ENCODE data around the gene RETREG3.
"Not testable (repeated sequence)": the region's sequence is repeated elsewhere in the genome, so short reads cannot be mapped to it uniquely, and the experiment has no call there.

Gene RETREG3

GRCh38 chr17:42609182-42609813 is at the start of gene RETREG3, which contains the start of gene TUBG1:
Gene RETREG3 (minus strand): TSS chr17:42609374. CDS start chr17:42609324, 50 bp downstream.
Gene TUBG1 (plus strand): TSS chr17:42609683. CDS start chr17:42609738, 55 bp downstream.
- DNase-seq, result peak; percentile 100

- no peak for DNase-seq
These were observed 48.8 kb upstream of the RETREG3 start for GRCh38 chr17:42657824-42658588.

GRCh38 chr17:42655528-42655927 is 46.4 kb upstream of the RETREG3 start:
- no peak for DNase-seq

- peak; percentile 96 for DNase-seq
These were observed 44.3 kb upstream of the RETREG3 start for GRCh38 chr17:42653179-42654124.

GRCh38 chr17:42651392-42651791 is 42.2 kb upstream of the RETREG3 start:
- no peak for DNase-seq

- no peak for DNase-seq
These were observed 38.6 kb upstream of the RETREG3 start for GRCh38 chr17:42647778-42648177.

- DNase-seq, result no peak
These were observed 33.2 kb upstream of the RETREG3 start for GRCh38 chr17:42642336-42642735.

- DNase-seq, result no peak
These were observed 30.9 kb upstream of the RETREG3 start for GRCh38 chr17:42640121-42640520.

- no peak for DNase-seq
These were observed 30.4 kb upstream of the RETREG3 start for GRCh38 chr17:42639525-42640113.

GRCh38 chr17:42632949-42633444 is 23.8 kb upstream of the RETREG3 start:
- DNase-seq, result no peak

GRCh38 chr17:42629411-42630009 is 20.3 kb upstream of the RETREG3 start:
- DNase-seq, result no peak

GRCh38 chr17:42627032-42627764 is 18.0 kb upstream of the RETREG3 start:
- not testable (repeated sequence) for DNase-seq

- no peak for DNase-seq
These were observed 14.8 kb upstream of the RETREG3 start for GRCh38 chr17:42623732-42624596.

- no peak for DNase-seq
These were observed 14.1 kb upstream of the RETREG3 start for GRCh38 chr17:42623271-42623670.

- DNase-seq, result not testable (repeated sequence)
These were observed 12.8 kb upstream of the RETREG3 start for GRCh38 chr17:42621987-42622386.

- peak; percentile 89 for DNase-seq
These were observed 9.4 kb upstream of the RETREG3 start for GRCh38 chr17:42618442-42619150.

- no peak for DNase-seq
These were observed 8.8 kb upstream of the RETREG3 start for GRCh38 chr17:42617956-42618431.

GRCh38 chr17:42613699-42614295 is 4.6 kb upstream of the RETREG3 start:
- no peak for DNase-seq

- no peak for DNase-seq
These were observed 2.8 kb upstream of the RETREG3 start for GRCh38 chr17:42612013-42612412.

Data from islet precursor cell (in vitro differentiated cells).